ENCODE results near the gene ZMYM4. TPM values are rescaled to one million over a fixed set of nuclear protein-coding genes. Genes with fewer than 3 reads are reported as not detected.

The ZMYM4 gene
- total RNA-seq, 2 experiments from 2014 or later: 25.1 to 29.1 TPM

GRCh38 chr1:35259561-35259960 is 8.9 kb upstream of the ZMYM4 start:
- H3K27me3 Mint-ChIP-seq: peaks cover 4% of the 10 kb centered on the region
- DNase-seq: no peak
- H3K4me1 Mint-ChIP-seq: peaks cover 2% of the 10 kb centered on the region
- H3K9me3 Mint-ChIP-seq: no peaks in the 10 kb centered on the region
- ChIA-PET POLR2A (no interaction called here), CTCF (no interaction called here)
- H3K27ac Mint-ChIP-seq: no peak overlapping the region
- no peaks in the 10 kb centered on the region for H3K36me3 Mint-ChIP-seq (ENCODE audit: low read depth)
- no peak overlapping the region for H3K4me3 Mint-ChIP-seq

DNA sequence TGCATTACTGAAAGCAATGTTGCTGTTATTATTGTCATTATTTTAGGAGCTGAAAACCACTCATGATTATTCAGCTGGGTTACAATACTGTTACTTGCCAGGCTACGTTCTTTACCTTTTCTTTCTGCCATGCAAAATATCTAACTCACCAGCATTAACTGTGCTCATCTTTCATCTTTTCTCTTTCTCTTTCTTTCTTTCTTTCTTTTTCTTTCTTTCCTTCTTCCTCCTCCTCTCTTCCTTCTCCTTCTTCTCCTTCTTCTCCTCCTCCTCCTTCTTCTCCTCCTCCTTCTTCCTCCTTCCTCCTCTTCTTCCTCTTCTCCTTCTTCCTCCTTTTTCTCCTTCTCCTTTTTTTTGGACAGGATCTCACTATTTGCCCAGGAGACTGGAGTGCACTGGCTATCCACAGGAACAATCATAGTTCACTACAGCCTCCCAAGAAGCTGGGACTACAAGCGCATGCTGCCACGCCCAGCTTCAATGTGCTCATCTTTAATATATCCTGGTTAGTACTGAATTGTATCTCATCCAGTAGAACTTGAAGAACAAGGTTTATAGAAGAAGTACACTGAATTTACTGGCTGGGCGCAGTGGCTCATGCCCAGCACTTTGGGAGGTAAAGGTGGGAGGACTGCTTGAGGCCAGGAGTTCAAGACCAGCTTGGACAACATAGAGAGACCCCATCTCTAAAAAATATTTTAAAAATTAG is 6.9 kb upstream of the ZMYM4 start:
- ChIA-PET POLR2A (no interaction called here), CTCF (interaction anchor here (1.0 kb wide), 1 partner anchor 11 kb away, joined by 3 read pairs; no protein-coding TSS in a partner anchor)
- no peak overlapping the region for H3K27ac Mint-ChIP-seq
- H3K4me1 Mint-ChIP-seq: peaks cover 13% of the 10 kb centered on the region
- H3K27me3 Mint-ChIP-seq: peaks cover 4% of the 10 kb centered on the region
- no peaks in the 10 kb centered on the region for H3K36me3 Mint-ChIP-seq (ENCODE audit: low read depth)
- no peak overlapping the region for H3K4me3 Mint-ChIP-seq
- DNase-seq: no peak
- H3K9me3 Mint-ChIP-seq: no peaks in the 10 kb centered on the region

GRCh38 chr1:35264035-35264434 is 4.5 kb upstream of the ZMYM4 start:
- Mint-ChIP-seq H3K27me3 (peaks cover 4% of the 10 kb centered on the region), H3K4me1 (peaks cover 18% of the 10 kb centered on the region), H3K36me3 (ENCODE audit: low read depth) (peaks cover 4% of the 10 kb centered on the region), H3K27ac (no peak overlapping the region), H3K4me3 (no peak overlapping the region), H3K9me3 (peaks cover 6% of the 10 kb centered on the region)
- DNase-seq: no peak
- CTCF ChIA-PET: interaction anchor here (0.6 kb wide), 1 partner anchor 232 kb away, joined by 3 read pairs; no protein-coding TSS in a partner anchor
- POLR2A ChIA-PET: no interaction called here

GRCh38 chr1:35264871-35265270 is 3.6 kb upstream of the ZMYM4 start:
- ChIA-PET CTCF (no interaction called here), POLR2A (interaction anchor here (0.5 kb wide), 1 partner anchor 66 kb away, joined by 5 read pairs; no protein-coding TSS in a partner anchor)
- Mint-ChIP-seq H3K27me3 (peaks cover 4% of the 10 kb centered on the region), H3K9me3 (peaks cover 6% of the 10 kb centered on the region), H3K36me3 (ENCODE audit: low read depth) (peaks cover 4% of the 10 kb centered on the region), H3K27ac (no peak overlapping the region), H3K4me3 (no peak overlapping the region), H3K4me1 (peaks cover 25% of the 10 kb centered on the region)
- no peak for DNase-seq

- ChIA-PET CTCF (interaction anchor here (3.3 kb wide), 1 partner anchor 9 kb away, joined by 12 read pairs; no protein-coding TSS in a partner anchor), POLR2A (no interaction called here)
- peaks cover 6% of the 10 kb centered on the region for H3K9me3 Mint-ChIP-seq
- peaks cover 33% of the 10 kb centered on the region for H3K4me1 Mint-ChIP-seq
- no peak overlapping the region for H3K27ac Mint-ChIP-seq
- H3K27me3 Mint-ChIP-seq: peaks cover 4% of the 10 kb centered on the region
- DNase-seq: no peak
- H3K36me3 Mint-ChIP-seq (ENCODE audit: low read depth): peaks cover 5% of the 10 kb centered on the region
- no peak overlapping the region for H3K4me3 Mint-ChIP-seq
Measured at GRCh38 chr1:35266306-35266705, 2.2 kb upstream of the ZMYM4 start.

GRCh38 chr1:35269201-35269988 is 886 bp downstream of the ZMYM4 start:
- Mint-ChIP-seq H3K36me3 (ENCODE audit: low read depth) (peaks cover 5% of the 10 kb centered on the region), H3K4me3 (peak overlapping the region; percentile 80), H3K27me3 (peaks cover 2% of the 10 kb centered on the region), H3K27ac (peak overlapping the region; percentile 87), H3K9me3 (peaks cover 6% of the 10 kb centered on the region), H3K4me1 (peaks cover 38% of the 10 kb centered on the region)
- POLR2A ChIA-PET: interaction anchor here (0.9 kb wide), 1 partner anchor 13 kb away, joined by 4 read pairs; no protein-coding TSS in a partner anchor
- DNase-seq: no peak
- CTCF ChIA-PET: interaction anchor here (0.6 to 3.3 kb wide), 2 partner anchors 12 to 22 kb away, joined by 4 to 12 read pairs; no protein-coding TSS in a partner anchor

DNA sequence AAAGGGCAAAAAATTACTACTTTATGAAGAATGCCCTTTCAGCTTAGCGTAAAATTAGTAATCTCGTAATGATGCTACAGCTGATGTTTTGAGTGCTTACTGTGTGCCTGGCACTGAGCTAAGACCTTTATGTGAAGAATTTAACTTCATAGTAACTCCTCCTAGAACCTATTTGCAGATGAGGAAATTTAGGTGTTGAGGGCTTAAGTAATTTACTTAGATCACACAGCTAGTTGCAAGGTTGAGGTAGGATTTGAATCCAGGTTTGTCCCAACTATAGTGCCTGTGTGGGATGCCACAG is 1.4 kb downstream of the ZMYM4 start:
- H3K36me3 Mint-ChIP-seq (ENCODE audit: low read depth): peaks cover 5% of the 10 kb centered on the region
- H3K4me1 Mint-ChIP-seq: peaks cover 33% of the 10 kb centered on the region
- ChIA-PET CTCF (no interaction called here), POLR2A (interaction anchor here (0.9 kb wide), 1 partner anchor 13 kb away, joined by 4 read pairs; no protein-coding TSS in a partner anchor)
- H3K27me3 Mint-ChIP-seq: no peaks in the 10 kb centered on the region
- peak overlapping the region; percentile 80 for H3K4me3 Mint-ChIP-seq
- H3K27ac Mint-ChIP-seq: peak overlapping the region; percentile 87
- peaks cover 6% of the 10 kb centered on the region for H3K9me3 Mint-ChIP-seq
- no peak for DNase-seq

GRCh38 chr1:35270836-35271235 is 2.3 kb downstream of the ZMYM4 start:
- Mint-ChIP-seq H3K27me3 (no peaks in the 10 kb centered on the region), H3K9me3 (peaks cover 6% of the 10 kb centered on the region), H3K36me3 (ENCODE audit: low read depth) (peaks cover 5% of the 10 kb centered on the region), H3K4me1 (peaks cover 25% of the 10 kb centered on the region), H3K4me3 (no peak overlapping the region), H3K27ac (no peak overlapping the region)
- ChIA-PET POLR2A (no interaction called here), CTCF (interaction anchor here (0.8 kb wide), 1 partner anchor 16 kb away, joined by 3 read pairs; no protein-coding TSS in a partner anchor)
- no peak for DNase-seq

GRCh38 chr1:35274197-35274596 is 5.7 kb downstream of the ZMYM4 start:
- ChIA-PET CTCF (no interaction called here), POLR2A (no interaction called here)
- Mint-ChIP-seq H3K36me3 (ENCODE audit: low read depth) (peaks cover 7% of the 10 kb centered on the region), H3K27me3 (no peaks in the 10 kb centered on the region), H3K4me3 (no peak overlapping the region), H3K9me3 (no peaks in the 10 kb centered on the region), H3K27ac (no peak overlapping the region), H3K4me1 (peaks cover 20% of the 10 kb centered on the region)
- no peak for DNase-seq

- peaks cover 19% of the 10 kb centered on the region for H3K9me3 Mint-ChIP-seq
- H3K36me3 Mint-ChIP-seq (ENCODE audit: low read depth): peaks cover 29% of the 10 kb centered on the region
- no peak overlapping the region for H3K4me3 Mint-ChIP-seq
- no peaks in the 10 kb centered on the region for H3K27me3 Mint-ChIP-seq
- H3K4me1 Mint-ChIP-seq: peaks cover 8% of the 10 kb centered on the region
- no peak overlapping the region for H3K27ac Mint-ChIP-seq
- DNase-seq: no peak
- POLR2A ChIA-PET: no interaction called here
- CTCF ChIA-PET: no interaction called here
Measured at GRCh38 chr1:35278886-35279554, 10.5 kb downstream of the ZMYM4 start.

GRCh38 chr1:35279555-35279904 is 11.0 kb downstream of the ZMYM4 start:
- H3K4me1 Mint-ChIP-seq: peaks cover 8% of the 10 kb centered on the region
- no peak overlapping the region for H3K27ac Mint-ChIP-seq
- peaks cover 34% of the 10 kb centered on the region for H3K36me3 Mint-ChIP-seq (ENCODE audit: low read depth)
- H3K4me3 Mint-ChIP-seq: no peak overlapping the region
- POLR2A ChIA-PET: no interaction called here
- DNase-seq: no peak
- CTCF ChIA-PET: no interaction called here
- no peaks in the 10 kb centered on the region for H3K27me3 Mint-ChIP-seq
- H3K9me3 Mint-ChIP-seq: peaks cover 21% of the 10 kb centered on the region

DNA sequence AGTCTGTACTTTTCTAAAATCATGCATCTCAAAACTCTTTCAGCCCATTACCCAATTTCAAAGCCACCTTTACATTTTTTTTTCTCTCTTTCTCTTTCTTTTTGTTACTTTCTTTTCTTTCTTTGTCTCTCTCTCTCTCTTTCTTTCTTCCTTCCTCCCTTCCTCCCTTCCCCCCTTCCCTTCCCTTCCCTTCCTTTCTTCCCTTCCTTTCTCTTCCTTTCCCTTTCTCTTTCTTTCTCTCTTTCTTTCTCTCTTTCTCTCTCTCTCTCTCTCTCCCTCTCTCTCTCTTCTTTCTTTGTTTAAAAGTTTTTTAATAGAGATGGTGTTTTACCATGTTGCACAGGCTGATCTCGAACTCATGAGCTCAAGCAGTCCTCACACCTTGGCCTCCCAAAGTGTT is 11.5 kb downstream of the ZMYM4 start:
- H3K4me3 Mint-ChIP-seq: no peak overlapping the region
- no peak for DNase-seq
- H3K27me3 Mint-ChIP-seq: no peaks in the 10 kb centered on the region
- no peak overlapping the region for H3K27ac Mint-ChIP-seq
- peaks cover 12% of the 10 kb centered on the region for H3K4me1 Mint-ChIP-seq
- CTCF ChIA-PET: no interaction called here
- peaks cover 38% of the 10 kb centered on the region for H3K36me3 Mint-ChIP-seq (ENCODE audit: low read depth)
- peaks cover 23% of the 10 kb centered on the region for H3K9me3 Mint-ChIP-seq
- POLR2A ChIA-PET: no interaction called here

DNA sequence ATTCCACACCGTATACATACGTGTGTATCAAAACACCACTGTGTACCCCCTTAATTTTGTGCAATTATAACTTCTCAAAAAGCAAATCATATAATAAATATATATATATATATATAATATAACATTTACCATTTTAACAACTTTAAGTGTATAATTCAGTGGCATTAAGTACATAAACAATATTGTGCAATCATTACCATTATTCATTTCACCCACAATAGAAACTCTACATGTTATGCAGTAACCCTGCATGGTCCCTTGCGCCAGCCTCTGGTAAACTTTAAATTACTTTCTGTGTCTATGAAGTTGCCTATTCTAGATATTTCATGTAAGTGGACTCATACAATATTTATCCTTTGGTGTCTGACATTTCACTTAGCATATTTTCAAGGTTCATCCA is 13.1 kb downstream of the ZMYM4 start:
- no peaks in the 10 kb centered on the region for H3K27me3 Mint-ChIP-seq
- no peak overlapping the region for H3K27ac Mint-ChIP-seq
- POLR2A ChIA-PET: no interaction called here
- H3K36me3 Mint-ChIP-seq (ENCODE audit: low read depth): peaks cover 42% of the 10 kb centered on the region
- CTCF ChIA-PET: no interaction called here
- H3K4me1 Mint-ChIP-seq: peaks cover 26% of the 10 kb centered on the region
- H3K9me3 Mint-ChIP-seq: peaks cover 23% of the 10 kb centered on the region
- no peak for DNase-seq
- no peak overlapping the region for H3K4me3 Mint-ChIP-seq

Measured in activated CD4-positive, alpha-beta T cell treated with anti-CD3 and anti-CD28 coated beads, Interleukin-2, amount 10 ng/mL, durations not matched to agents 7 days and 5 days (primary cell).